Loucy (cell line): Measurements from ENCODE around the gene NAV2.

Experiments used
- H2AFZ ChIP-seq: fragments of 200-600 bp; sonication (generic); 2 replicates; pipeline ENCODE4 v1.6.0; 2016; ENCODE audit warnings: antibody characterized with exemption, mild to moderate bottlenecking, low read length, moderate library complexity
- H3F3A ChIP-seq: fragments of 200-600 bp; 2 replicates; pipeline ENCODE4 v1.6.0; 2016; ENCODE audit warnings: antibody characterized with exemption, low read depth, mild to moderate bottlenecking
- H3K27me3 ChIP-seq: fragments of 200-600 bp; sonication (generic); 2 replicates; pipeline ENCODE4 v1.6.1; 2014; ENCODE audit warnings: low read length, mild to moderate bottlenecking; ENCODE audit not compliant: insufficient read depth, poor library complexity, severe bottlenecking
- H3K36me3 ChIP-seq: fragments of 200-600 bp; sonication (generic); 2 replicates; pipeline ENCODE4 v1.6.1; 2016; ENCODE audit warnings: low read length; ENCODE audit not compliant: insufficient read depth
- H3K4me1 ChIP-seq: fragments of 200-600 bp; sonication (generic); 2 replicates; pipeline ENCODE4 v1.5.1; 2014; ENCODE audit warnings: low read length, mild to moderate bottlenecking; ENCODE audit not compliant: insufficient read depth, poor library complexity, severe bottlenecking
- H3K4me2 ChIP-seq: fragments of 200-600 bp; sonication (generic); 2 replicates; pipeline ENCODE4 v1.6.0; 2014; ENCODE audit warnings: antibody characterized with exemption, low read length, low read depth, mild to moderate bottlenecking; ENCODE audit not compliant: poor library complexity, severe bottlenecking
- H3K4me3 ChIP-seq: fragments of 200-600 bp; sonication (generic); 2 replicates; pipeline ENCODE4 v1.5.1; 2014; ENCODE audit warnings: low read length, mild to moderate bottlenecking, mixed read lengths; ENCODE audit not compliant: poor library complexity, severe bottlenecking
- H3K79me2 ChIP-seq: fragments of 200-600 bp; sonication (generic); 2 replicates; pipeline ENCODE4 v1.6.1; 2014; ENCODE audit warnings: low read length; ENCODE audit not compliant: insufficient read depth
- H3K9ac ChIP-seq: fragments of 200-600 bp; sonication (generic); 2 replicates; pipeline ENCODE4 v1.6.0; 2014; ENCODE audit warnings: mild to moderate bottlenecking, low read depth, low read length, moderate library complexity; ENCODE audit not compliant: poor library complexity, severe bottlenecking
- H3K9me2 ChIP-seq: fragments of 200-600 bp; sonication (generic); replicated peaks from 2 replicates; pipeline ENCODE4 v1.6.1; 2016; ENCODE audit warnings: low read depth, low read length, mixed read lengths
- H3K9me3 ChIP-seq: fragments of 200-600 bp; sonication (generic); 2 replicates; pipeline ENCODE4 v1.6.1; 2014; ENCODE audit warnings: mild to moderate bottlenecking, antibody characterized with exemption, low read length, low read depth; ENCODE audit not compliant: insufficient read depth
- H4K20me1 ChIP-seq: fragments of 200-600 bp; sonication (generic); 2 replicates; pipeline ENCODE4 v1.6.0; 2014; ENCODE audit warnings: antibody characterized with exemption, low read length, mild to moderate bottlenecking; ENCODE audit not compliant: insufficient read depth, poor library complexity, severe bottlenecking
- CTCF ChIP-seq: fragments of 200-600 bp; sonication (generic); conservative IDR thresholded peaks from 2 replicates; pipeline ENCODE4 v1.5.1; 2014; ENCODE audit warnings: mild to moderate bottlenecking, antibody characterized with exemption, low read length
- EZH2phosphoT487 ChIP-seq: fragments of 200-600 bp; IDR thresholded peaks from 2 replicates; pipeline ENCODE4 v1.6.1; 2018; ENCODE audit warnings: antibody characterized with exemption, mild to moderate bottlenecking, moderate library complexity, borderline replicate concordance

NAV2 gene

DNA sequence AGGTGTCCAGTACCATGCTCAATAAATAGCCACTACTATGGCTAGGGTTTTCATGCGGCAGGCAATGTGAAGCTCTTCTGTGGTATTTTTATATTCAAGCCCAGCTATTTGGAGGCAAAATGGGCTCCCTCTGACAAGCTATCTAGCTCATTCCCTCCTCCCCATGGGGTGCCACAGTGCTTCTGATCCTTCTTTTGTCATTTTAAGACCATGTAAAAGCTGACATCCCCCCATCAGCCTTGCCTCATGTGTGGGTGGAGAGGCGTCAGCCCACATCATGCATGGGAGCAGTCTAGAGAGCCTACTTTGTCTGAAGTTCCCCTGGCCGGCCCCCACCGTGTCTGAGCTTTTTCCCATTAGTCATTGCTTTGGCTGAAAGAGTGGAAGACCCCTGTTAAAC is 59.8 kb downstream of the NAV2 start:
- H3K4me1 ChIP-seq, result no peaks in the 10 kb centered on the region
- no peak overlapping the region for H3K9ac ChIP-seq
- no peaks in the 10 kb centered on the region for H3K36me3 ChIP-seq
- H4K20me1 ChIP-seq, result no peaks in the 10 kb centered on the region
- no peak overlapping the region for H2AFZ ChIP-seq
- H3F3A ChIP-seq, result no peaks in the 10 kb centered on the region
- H3K4me3 ChIP-seq, result no peak overlapping the region
- no peaks in the 10 kb centered on the region for H3K79me2 ChIP-seq
- H3K9me2 ChIP-seq, result no peaks in the 10 kb centered on the region
- H3K27me3 ChIP-seq, result no peaks in the 10 kb centered on the region
- no peak for TF ChIP-seq EZH2phosphoT487
- no peak for TF ChIP-seq CTCF
- H3K4me2 ChIP-seq, result no peak overlapping the region
- H3K9me3 ChIP-seq, result no peaks in the 10 kb centered on the region

GRCh38 chr11:19774329-19774728 is 61.7 kb downstream of the NAV2 start:
- H3K4me1 ChIP-seq, result no peaks in the 10 kb centered on the region
- H3F3A ChIP-seq, result no peaks in the 10 kb centered on the region
- H3K79me2 ChIP-seq, result no peaks in the 10 kb centered on the region
- no peaks in the 10 kb centered on the region for H4K20me1 ChIP-seq
- H3K4me3 ChIP-seq, result no peak overlapping the region
- H3K9me2 ChIP-seq, result no peaks in the 10 kb centered on the region
- no peaks in the 10 kb centered on the region for H3K27me3 ChIP-seq
- no peak overlapping the region for H3K9ac ChIP-seq
- TF ChIP-seq EZH2phosphoT487 (no peak), CTCF (no peak)
- H2AFZ ChIP-seq, result no peak overlapping the region
- no peaks in the 10 kb centered on the region for H3K36me3 ChIP-seq
- no peaks in the 10 kb centered on the region for H3K9me3 ChIP-seq
- no peak overlapping the region for H3K4me2 ChIP-seq

DNA sequence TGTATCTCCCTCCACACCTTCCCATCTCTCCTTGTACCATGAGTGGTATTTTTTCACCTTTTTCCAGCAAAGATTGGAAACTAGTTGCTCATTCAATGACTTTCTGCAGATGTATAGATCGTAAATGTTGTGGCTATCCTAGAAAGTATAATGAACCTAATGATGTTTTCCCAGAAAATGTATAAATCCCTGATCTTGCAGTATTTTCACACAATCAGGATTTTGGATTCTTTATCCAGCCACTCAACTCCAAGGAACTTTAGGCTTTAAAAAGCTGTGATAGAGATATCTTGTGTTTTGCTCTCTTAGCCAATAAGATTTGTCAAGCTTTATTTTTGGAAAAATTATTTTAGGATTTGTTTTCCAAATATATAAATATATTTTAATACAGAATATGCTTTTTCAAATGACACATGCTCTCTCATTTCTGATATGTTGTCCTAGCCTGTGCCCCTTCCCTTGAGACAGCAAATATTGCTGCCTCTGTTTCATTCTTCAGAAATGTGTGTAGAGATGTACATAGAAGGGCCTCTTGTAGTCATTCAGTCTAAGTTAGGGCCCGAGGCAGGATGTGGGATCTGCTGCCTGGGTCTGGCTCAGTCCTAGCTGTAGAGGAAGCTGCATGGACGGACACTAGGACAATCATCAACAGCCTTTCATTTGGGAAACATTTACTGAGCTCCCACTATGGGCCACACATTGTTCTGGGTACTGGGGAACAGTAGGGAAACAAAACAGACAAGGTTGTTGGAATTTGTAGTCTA is 62.4 kb downstream of the NAV2 start:
- Histone ChIP-seq H3K9ac (no peak overlapping the region), H3K36me3 (no peaks in the 10 kb centered on the region), H3K4me3 (no peak overlapping the region), H2AFZ (no peak overlapping the region), H3K27me3 (no peaks in the 10 kb centered on the region), H3K4me2 (no peak overlapping the region), H3K4me1 (no peaks in the 10 kb centered on the region), H3K9me3 (no peaks in the 10 kb centered on the region), H3K9me2 (no peaks in the 10 kb centered on the region), H4K20me1 (no peaks in the 10 kb centered on the region), H3K79me2 (no peaks in the 10 kb centered on the region), H3F3A (no peaks in the 10 kb centered on the region)
- TF ChIP-seq EZH2phosphoT487 (no peak), CTCF (no peak)
